ENCODE measurements around the gene RFTN1.

The RFTN1 gene

GRCh38 chr3:16295298-16295890 is 218.1 kb downstream of the RFTN1 start:
- peak; percentile 59 for DNase-seq

- no peak for DNase-seq
Observed at GRCh38 chr3:16294844-16295243, 218.7 kb downstream of the RFTN1 start.

GRCh38 chr3:16290827-16291196 is 222.7 kb downstream of the RFTN1 start:
- DNase-seq, result peak; percentile 97

GRCh38 chr3:16290007-16290826 is 223.3 kb downstream of the RFTN1 start:
- DNase-seq, result peak; percentile 63

- no peak for DNase-seq
Observed at GRCh38 chr3:16289144-16289889, 224.2 kb downstream of the RFTN1 start.

GRCh38 chr3:16288664-16289063 is 224.8 kb downstream of the RFTN1 start:
- peak; percentile 18 for DNase-seq

- DNase-seq, result peak; percentile 64
Observed at GRCh38 chr3:16286751-16287543, 226.6 kb downstream of the RFTN1 start.

GRCh38 chr3:16286161-16286560 is 227.3 kb downstream of the RFTN1 start:
- DNase-seq, result no peak

- DNase-seq, result no peak
Observed at GRCh38 chr3:16284633-16285032, 228.9 kb downstream of the RFTN1 start.

GRCh38 chr3:16280671-16281070 is 232.8 kb downstream of the RFTN1 start:
- no peak for DNase-seq

GRCh38 chr3:16279010-16279801 is 234.3 kb downstream of the RFTN1 start:
- no peak for DNase-seq

GRCh38 chr3:16277471-16277870 is 236.0 kb downstream of the RFTN1 start:
- DNase-seq, result no peak

- DNase-seq, result no peak
Observed at GRCh38 chr3:16273867-16274266, 239.6 kb downstream of the RFTN1 start.

GRCh38 chr3:16272588-16272987 is 240.9 kb downstream of the RFTN1 start:
- no peak for DNase-seq

GRCh38 chr3:16270855-16271254 is 242.6 kb downstream of the RFTN1 start:
- no peak for DNase-seq

GRCh38 chr3:16266714-16267113 is 246.8 kb downstream of the RFTN1 start:
- DNase-seq, result no peak

All from MV-4-11 (cell line).